Measurements from ENCODE around the gene PRKAG3.
"Not testable (repeated sequence)": the region's sequence is repeated elsewhere in the genome, so short reads cannot be mapped to it uniquely, and the experiment has no call there.

Gene PRKAG3

DNA sequence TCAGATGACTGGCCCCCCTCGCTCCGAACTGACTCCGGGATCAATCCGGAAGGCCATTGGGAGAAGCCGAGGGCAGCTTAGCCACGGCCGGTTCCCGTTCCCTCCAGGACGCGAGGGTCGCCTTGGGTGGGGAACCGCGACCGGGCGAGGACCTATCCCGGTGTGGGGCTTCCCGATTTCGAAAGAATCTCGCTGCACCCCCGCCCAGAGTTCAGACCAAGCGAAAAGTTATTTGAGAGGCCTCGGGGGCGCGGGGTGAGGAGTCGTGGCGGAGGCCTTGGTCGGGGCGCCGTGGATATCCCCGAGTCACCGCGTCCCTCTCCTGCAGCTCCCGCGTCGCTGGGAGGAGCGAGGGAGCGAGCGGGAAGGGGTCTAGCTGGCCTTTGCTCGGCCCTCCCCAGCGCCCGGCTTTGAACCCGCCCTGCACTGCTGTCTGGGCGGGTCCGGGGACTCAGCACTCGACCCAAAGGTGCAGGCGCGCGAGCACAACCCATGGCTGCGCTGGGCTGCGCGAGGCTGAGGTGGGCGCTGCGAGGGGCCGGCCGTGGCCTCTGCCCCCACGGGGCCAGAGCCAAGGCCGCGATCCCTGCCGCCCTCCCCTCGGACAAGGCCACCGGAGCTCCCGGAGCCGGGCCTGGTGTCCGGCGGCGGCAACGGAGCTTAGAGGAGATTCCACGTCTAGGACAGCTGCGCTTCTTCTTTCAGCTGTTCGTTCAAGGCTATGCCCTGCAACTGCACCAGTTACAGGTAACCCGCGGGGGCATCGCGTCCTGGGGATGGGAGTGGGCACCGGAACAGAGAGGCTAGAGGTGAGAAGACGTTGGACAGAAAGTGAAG lies 49.7 kb downstream of the PRKAG3 start, which contains the start of gene CYP27A1:
Gene CYP27A1 (plus strand): TSS at position 457 of the 837 bp plus-strand sequence. CDS start 36 bp downstream, at position 493.
- no peak for DNase-seq (ENCODE audit: low read depth)

DNA sequence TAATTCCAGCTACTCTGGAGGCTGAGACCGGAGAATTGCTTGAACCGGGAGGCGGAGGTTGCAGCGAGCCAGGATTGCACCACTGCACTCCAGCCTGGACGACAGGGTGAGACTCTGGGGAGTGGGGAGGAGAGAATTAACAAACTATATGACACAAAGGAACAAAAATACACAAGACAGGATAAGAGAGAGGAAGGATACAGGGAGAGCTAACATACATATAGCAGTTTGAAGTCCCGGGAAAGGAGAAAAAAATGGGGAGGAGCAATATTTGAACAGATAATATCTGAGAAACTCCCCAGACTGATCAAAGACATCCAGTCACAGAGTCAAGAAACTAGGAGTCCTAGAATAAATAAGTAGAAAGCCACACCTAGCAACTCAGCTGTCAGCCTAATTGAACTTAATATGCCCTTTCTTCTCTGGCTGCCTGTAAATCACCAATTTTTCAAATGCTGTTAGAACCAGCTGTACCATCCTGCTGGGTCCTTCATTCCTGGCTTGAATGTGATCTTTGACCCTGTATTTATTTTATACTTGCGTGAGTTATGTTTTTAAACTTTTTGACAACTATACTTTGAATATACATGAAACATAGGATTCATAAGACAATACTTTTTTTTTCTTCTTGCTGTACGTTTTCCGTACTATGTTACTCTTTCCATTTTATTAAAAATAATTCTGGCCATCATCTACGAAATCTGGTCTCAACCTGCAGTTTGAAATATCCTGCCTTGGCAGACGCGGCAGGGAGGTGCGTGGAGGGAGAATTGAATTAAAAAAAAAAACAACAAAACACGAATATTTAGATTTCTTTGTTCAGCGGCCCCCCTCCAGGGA lies 50.5 kb downstream of the PRKAG3 start:
- DNase-seq (ENCODE audit: low read depth) = no peak

DNA sequence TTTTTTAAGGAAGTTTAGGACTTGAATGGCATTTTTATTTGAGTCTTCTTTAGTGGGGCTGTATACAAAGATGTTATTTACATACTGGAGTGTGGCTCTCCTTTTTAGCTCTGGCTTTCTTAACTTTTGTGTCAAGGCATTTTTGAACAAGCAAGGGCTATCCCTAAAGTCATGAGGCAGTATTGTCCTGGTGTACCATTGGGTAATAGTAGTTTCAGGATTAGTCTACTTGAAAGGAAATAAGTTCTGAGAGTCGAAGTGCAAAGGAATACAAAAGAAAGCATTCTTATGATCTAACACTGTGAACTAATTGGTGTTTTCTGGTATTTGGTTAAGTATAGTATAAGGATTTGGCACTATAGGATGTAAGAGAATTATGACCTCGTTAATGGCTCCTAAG lies 51.6 kb downstream of the PRKAG3 start:
- DNase-seq (ENCODE audit: low read depth) = no peak

DNA sequence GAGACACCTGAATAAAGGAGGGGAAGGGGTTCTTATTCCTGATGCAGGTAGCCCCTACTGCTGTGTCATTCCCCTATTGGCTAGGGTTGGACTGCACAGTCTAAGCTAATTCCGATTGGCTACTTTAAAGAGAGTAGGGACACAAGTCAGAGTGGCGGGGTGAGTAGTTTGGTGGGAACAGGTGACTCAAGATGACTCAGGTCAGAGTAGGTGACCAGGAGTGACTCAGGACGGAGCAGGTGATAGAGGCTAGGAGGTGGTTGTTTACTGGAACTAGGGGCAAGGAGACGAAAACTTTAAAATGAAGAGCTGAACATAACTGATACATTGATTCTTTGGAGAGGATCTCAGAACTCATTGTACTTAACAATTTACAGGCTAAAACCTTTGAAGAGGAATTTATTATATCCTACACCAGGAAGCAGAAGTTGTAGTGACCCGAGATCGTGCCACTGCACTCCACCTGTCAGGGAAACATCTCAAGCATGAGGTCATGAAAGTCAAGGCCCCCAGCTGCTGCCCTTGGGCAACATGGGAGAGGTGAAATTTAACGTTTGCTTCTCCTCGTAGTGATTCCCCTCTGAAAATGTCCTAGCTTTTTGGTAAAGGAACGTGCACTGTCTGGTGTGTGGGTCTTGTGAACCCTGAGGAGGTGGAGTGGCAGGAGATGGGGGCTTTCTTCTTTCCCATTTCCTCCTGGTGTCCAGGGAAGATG lies 54.2 kb downstream of the PRKAG3 start:
- DNase-seq (ENCODE audit: low read depth) = no peak

DNA sequence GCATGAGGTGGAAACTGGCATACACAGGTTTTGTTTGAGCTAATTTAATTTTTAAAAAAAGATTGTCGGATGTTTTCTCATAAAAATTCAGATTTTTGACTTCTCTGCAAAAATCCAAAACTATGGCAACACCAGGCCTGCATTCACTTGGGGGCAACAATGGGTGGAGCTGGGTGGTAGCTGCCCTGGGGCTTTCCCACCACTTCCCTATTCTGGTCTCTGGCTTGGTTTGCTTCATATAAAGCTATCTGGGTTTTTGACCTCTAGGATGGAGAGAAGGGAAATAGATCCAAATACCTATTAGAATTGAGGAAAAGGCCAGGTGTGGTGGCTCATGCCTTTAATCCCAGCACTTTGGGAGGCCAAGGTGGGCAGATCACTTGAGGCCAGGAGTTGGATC lies 55.1 kb downstream of the PRKAG3 start:
- DNase-seq (ENCODE audit: low read depth) = no peak

DNA sequence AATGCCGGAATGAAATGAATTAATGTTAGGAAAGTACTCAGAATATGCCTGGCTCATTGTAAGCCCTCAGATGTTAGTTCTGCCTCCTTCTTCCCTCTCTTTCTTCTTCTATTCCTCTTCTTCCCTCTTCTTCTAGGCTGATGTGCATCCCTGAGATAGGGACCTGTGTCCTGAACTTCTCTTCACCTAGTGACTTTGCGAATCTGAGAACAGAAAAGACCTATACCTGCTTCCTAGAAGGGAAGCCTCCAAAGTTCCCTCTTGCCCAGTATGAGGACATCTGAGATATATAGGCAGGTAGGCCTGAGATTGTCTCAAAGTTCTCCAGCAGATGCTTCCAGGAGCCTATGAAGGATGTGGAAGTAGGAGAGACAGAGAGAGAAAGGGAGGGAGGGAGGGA lies 57.7 kb downstream of the PRKAG3 start:
- DNase-seq (ENCODE audit: low read depth) = no peak

DNA sequence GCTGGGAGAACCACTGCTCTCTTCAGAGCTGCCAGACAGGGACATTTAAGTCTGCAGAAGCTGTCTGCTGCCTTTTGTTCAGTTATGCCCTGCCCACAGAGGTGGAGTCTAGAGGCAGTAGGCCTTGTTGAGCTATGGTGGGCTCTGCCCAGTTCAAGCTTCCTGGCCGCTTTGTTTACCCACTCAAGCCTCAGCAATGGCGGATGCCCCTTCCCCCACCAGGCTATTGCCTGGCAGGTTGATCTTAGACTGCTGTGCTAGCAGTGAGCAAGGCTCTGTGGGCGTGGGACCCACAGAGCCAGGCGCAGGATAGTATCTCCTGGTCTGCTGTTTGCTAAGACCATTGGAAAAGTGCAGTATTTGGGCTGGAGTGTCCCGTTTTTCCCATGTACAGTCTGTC lies 58.8 kb downstream of the PRKAG3 start:
- DNase-seq (ENCODE audit: low read depth) = not testable (repeated sequence)

Data from stimulated activated CD8-positive, alpha-beta memory T cell treated with anti-CD3 and anti-CD28 coated beads, Interleukin-12 subunit alpha, Interleukin-12 subunit beta, amount 100 ng/mL, for 4 hours (primary cell).